SW 1271 (cell line): ENCODE data around the gene RNF217.
"Not testable (repeated sequence)": the region's sequence is repeated elsewhere in the genome, so short reads cannot be mapped to it uniquely, and the experiment has no call there.

Experiments
- DNase-seq, 2 experiments: peaks; one replicate each; lab custom pipeline; 2025; lab: John Stamatoyannopoulos, UW

RNF217 gene

GRCh38 chr6:125014661-125014957 is 52.4 kb downstream of the RNF217 start:
- DNase-seq = no peak

DNA sequence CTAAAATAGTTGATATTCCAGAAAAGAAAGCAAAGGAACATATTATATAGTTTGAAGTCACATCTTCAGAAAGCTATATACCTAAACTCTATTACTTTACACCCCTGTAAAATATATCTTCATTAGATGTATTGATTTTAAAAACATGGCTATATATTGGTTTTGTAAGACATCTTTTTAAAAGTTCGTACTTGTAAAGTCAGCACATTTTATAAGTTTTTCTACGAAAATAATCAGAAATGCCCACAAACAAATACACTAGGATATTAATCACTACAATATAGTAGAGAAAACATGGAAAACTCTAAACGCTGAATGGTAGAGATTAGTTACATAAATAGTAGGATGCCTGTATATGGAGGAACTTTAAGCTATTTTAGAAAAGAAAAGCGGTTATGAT is 52.9 kb downstream of the RNF217 start:
- no peak for DNase-seq

GRCh38 chr6:125018136-125018535 is 55.9 kb downstream of the RNF217 start:
- no peak for DNase-seq

GRCh38 chr6:125019281-125019680 is 57.0 kb downstream of the RNF217 start:
- no peak for DNase-seq

- no peak for DNase-seq
Measured at GRCh38 chr6:125019918-125020317, 57.7 kb downstream of the RNF217 start.

DNA sequence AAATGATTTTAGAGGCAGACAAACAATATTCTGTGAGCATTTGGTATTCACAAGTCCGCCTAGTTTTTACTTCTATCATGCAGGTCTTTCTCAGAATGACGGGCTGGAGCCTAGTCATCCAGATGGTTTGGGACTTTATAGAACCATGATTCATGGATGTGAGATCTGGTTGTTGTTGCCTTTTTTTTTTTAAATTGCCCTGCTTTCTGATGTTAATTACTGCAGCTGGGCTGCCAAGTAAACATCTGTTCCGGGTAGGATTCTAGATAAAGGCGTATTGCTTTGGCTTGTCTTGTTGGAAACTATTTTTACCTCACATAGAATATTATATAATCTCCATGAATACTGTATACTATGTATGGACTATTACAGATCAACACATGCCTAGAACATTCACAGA is 58.1 kb downstream of the RNF217 start:
- no peak for DNase-seq

- DNase-seq = no peak
Measured at GRCh38 chr6:125022391-125022989, 60.3 kb downstream of the RNF217 start.

- no peak for DNase-seq
Measured at GRCh38 chr6:125025164-125025854, 63.1 kb downstream of the RNF217 start.

- DNase-seq = no peak
Measured at GRCh38 chr6:125027287-125027686, 65.0 kb downstream of the RNF217 start.

DNA sequence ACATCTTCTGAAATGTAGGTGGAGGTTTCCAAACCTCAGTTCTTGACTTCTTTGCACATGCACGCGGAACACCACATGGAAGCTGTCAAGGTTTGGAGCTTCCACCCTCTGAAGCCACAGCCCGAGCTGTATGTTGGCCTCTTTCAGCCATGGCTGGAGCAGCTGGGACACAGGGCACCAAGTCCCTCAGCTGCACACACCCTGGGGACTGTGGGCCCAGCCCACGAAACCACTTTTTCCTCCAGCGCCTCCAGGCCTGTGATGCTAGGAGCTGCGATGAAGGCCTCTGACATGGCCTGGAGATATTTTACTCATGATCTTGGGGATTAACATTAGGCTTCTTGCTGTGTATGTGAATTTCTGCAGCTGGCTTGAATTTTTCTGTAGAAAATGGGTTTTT is 68.7 kb downstream of the RNF217 start:
- DNase-seq = no peak

DNA sequence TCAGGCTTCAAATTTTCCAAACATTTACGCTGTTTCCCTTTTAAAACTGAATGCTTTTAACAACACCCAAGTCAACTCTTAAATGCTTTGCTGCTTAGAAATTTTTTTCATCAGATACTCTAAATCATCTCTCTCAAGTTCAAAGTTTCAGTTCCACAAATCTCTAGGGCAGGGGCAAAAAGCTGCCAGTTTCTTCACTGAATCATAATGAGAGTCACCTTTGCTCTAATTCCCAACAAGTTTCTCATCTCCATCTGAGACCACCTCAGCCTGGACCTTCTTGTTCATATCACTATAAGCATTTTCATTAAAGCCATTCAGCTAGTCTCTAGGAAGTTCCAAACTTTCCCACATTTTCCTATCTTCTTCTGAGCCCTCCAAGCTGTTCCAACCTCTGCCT is 69.1 kb downstream of the RNF217 start:
- no peak for DNase-seq

DNA sequence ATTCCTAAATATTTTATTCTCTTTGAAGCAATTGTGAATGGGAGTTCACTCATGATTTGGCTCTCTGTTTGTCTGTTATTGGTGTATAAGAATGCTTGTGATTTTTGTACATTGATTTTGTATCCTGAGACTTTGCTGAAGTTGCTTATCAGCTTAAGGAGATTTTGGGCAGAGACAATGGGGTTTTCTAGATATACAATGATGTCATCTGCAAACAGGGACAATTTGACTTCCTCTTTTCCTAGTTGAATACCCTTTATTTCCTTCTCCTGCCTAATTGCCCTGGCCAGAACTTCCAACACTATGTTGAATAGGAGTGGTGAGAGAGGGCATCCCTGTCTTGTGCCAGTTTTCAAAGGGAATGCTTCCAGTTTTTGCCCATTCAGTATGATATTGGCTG is 72.7 kb downstream of the RNF217 start:
- not testable (repeated sequence) for DNase-seq

DNA sequence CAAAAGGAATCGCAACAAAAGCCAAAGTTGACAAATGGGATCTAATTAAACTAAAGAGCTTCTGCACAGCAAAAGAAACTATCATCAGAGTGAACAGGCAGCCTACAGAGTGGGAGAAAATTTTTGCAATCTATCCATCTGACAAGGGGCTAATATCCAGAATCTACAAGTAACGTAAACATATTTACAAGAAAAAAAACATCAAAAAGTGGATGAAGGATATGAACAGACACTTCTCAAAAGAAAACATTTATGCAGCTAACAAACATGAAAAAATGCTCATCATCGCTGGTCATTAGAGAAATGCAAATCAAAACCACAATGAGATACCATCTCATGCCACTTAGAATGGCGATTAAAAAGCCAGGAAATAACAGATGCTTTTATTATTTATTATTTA is 74.2 kb downstream of the RNF217 start:
- not testable (repeated sequence) for DNase-seq

DNA sequence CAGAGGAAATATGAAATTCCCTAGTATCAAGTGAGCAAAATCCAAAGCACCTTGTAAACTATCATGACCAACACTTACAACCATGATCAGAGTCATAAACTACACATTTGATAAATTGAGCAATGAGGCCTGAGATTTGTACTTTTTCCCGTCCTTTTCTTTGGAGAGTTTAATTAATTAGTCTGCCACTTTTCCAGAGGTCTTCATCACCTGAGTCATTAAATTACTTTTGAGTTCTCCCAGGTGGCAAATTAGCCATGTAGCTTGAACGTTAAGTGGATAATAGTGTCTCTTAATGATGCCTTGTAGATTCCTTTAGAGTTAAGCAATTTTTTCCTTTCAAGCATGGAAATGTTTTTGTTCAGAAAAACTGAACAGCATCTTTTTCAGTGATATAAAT is 75.6 kb downstream of the RNF217 start:
- no peak for DNase-seq

- no peak for DNase-seq
Measured at GRCh38 chr6:125038925-125039324, 76.7 kb downstream of the RNF217 start.

DNA sequence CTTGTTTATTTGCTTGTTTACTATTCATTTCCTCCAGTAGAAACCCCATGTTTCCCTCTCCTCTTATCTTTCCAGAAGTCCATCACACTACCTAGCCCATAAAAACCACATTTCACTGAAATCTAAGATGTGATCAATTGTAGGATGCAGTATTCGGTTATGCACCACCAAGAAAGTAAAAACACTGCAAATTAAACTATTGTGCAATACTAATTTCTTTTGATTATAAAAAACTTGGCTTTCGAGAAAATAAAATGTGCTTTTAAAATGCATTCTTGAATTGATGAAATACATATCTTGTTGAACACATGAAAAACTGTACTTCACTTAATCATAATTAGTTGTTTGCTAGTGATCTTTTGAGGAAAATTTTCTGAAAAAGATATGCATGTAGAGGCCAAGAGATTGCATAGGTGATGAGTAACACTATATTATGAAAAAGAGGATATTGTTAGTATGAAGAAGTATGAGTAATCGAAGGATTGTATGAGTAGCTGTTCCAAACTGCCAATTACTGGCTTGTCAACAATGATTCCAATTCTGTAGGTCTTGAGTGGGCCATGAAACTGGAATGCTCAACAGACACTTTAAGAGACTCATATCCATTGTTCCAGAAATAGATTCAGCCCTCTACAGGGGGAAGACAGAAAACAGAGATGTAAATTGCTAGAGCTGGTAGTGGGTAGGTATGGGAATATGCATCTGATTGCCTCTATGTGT is 79.7 kb downstream of the RNF217 start:
- no peak for DNase-seq

- DNase-seq = no peak
Measured at GRCh38 chr6:125044066-125044465, 81.8 kb downstream of the RNF217 start.

GRCh38 chr6:125044667-125045066 is 82.4 kb downstream of the RNF217 start:
- DNase-seq = no peak

DNA sequence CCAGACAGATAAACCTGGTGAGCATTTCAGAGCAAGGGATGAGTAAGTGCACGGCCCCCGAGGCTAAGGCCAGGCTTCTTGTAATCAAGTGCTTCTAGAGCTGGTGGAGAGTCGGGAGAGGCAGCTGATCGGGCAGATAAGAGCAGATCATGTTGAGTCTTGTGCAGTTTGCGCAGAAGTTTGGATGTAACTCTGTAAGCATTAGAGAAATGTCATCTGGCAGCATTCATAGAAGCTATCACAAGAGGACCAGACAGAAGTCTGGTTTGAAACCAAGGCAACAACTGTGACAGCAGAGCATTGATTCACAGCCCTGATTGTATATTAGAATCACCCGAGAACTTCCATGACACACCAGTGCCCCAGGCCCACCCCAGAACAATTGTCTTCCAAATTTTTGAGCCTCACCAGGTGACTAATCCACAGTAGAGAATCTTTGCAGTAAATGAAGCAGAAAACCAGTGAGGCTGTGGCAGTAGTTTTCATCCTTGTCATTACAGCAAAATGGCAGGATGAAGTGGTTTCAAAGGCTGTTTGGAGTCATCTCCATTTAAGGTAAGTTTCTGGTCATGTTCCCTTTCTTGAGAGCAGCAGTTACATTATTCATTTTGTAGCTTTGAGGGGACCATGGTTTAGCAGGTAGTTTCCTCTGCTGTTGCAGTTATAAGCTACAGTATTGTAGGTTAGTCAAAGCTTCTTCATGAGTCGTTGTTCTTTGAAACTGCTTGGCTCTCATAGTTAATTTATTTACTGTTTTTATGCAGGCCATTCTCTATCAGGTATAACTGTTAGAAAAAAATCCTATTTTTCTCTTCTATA is 84.1 kb downstream of the RNF217 start:
- DNase-seq = no peak

- no peak for DNase-seq
Measured at GRCh38 chr6:125048274-125048673, 86.0 kb downstream of the RNF217 start.

DNA sequence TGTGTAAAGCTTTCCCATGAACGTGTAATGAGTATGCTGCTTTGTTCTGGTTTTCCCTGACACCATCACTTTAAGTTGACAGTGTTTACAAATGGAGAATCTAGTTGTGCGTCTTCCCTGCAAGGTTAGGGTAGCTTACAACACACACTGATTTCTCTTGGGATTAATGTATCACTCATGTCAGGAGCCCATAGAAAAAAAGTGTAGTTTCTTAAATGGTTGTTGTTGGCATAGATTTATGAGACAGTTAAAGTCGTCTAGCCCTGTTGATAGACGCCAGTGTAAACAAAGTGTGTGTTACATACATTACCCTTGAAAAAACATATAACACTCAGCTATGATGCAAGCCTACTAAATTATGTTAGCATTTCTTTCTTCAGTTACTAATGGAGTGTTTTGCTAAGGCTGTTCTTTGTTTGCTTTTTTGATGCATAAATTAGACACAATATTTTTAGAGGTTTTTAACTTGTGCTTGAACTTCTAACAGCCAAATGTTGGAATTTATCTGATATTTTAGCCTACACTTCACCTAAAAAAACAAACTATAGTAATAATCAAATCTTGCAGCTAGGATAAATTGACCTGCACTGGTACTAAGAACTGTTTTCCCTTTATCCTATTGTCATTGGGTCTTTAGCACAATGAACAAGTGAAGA is 88.6 kb downstream of the RNF217 start:
- DNase-seq = no peak

DNA sequence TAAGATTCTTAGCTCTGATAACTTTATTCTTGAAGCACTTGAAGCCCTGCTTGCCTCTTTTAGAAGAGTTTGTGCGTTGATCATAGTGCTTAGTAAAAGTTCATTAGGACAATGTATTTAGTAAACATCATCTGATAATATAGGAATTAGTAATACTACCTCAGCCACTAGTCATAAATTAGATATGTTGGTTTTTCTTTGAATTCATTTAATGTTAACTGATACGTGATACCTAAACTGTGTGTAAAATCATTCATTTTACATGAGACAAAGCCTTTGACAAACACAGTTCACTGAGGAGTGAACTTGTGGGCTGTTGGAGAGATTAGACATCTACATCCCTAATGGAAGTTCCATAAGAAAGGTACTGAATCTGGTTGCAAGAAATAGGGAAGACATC is 91.6 kb downstream of the RNF217 start:
- DNase-seq = no peak
